Stimulated activated CD8-positive, alpha-beta memory T cell treated with anti-CD3 and anti-CD28 coated beads, Interleukin-12 subunit alpha, Interleukin-12 subunit beta, amount 100 ng/mL, for 4 hours (primary cell): Measurements from ENCODE around the gene RNU7-1.

Experiments
- DNase-seq: peaks from one replicate; pipeline ENCODE4 v3.0.0-alpha.2; 2020; ENCODE audit warnings: low read depth

Gene RNU7-1

DNA sequence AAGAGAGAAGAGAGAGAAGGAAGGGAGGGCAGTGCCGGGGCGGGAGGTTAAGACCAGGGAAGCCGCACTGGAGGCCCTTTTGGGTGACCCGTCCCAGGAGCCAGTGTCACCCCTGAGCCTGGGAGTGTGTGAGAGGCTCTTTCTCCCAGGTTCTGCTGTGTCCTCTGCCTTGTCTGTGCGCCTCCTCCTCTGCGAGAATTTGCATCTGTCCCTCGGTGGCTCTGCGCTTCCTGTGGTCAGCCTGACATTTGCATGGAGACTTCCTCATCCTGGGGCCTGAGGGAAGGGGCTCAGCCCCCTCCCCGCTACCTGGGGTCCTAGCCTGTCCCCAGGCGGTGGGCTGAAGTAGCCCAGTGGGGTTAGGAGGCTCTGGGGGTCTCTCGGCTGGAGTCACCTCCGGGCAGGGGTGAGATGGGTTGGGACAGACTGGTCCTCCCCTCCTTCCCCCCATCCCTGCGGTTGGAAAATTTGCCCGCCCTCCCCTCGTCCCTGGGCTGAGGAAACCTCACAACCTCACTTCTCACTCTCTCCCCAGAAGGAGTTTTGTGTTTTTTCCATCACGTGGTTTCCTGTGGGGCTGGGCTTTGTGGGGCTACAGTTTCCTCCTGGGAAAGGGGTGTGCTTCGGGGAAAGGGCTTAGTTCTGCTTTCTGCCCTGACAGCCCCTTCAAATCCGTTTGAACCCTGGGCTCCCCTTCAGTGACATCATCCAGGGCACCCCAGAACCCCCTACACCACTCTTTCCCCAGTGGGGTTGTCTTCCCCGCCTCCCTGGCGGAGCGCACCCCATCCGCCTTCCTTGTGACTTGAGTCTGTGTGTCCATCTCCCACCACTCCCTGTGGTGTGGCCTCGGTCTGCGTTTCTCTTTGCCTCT is 10.1 kb downstream of the RNU7-1 start:
- peak; percentile 80 for DNase-seq

- no peak for DNase-seq
Measured at GRCh38 chr12:6954316-6955107, 10.9 kb downstream of the RNU7-1 start.

GRCh38 chr12:6955108-6956020 is 11.7 kb downstream of the RNU7-1 start:
- no peak for DNase-seq

- DNase-seq = no peak
Measured at GRCh38 chr12:6956021-6956727, 12.6 kb downstream of the RNU7-1 start.

DNA sequence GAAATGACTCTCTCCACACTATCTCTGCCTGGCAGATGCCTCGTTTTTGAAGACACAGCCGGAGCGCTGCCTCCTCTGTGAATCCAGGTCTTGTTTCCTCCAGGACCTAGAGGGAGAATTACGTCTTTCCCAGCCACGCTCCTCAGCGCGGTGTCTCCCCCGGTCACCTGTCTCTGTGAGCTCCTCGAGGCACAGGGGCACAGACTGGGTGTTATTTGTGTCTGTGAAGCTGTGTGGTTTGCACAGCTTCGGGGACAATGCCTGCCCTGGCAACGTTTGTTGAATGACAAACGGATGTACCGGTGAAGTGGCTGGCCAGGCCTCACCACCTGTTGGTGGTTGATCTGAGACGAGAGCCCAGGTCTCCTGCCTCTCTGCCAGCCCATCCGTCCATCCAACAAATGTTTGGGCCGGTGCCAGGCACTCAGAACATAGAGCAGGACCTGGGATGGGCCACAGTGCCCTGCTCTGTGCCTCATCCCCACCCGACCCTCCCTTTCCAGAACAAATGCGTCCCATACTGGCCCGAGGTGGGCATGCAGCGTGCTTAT is 13.6 kb downstream of the RNU7-1 start:
- no peak for DNase-seq

GRCh38 chr12:6957741-6958608 is 14.4 kb downstream of the RNU7-1 start:
- DNase-seq = no peak

- DNase-seq = no peak
Measured at GRCh38 chr12:6958609-6959057, 15.0 kb downstream of the RNU7-1 start.

DNA sequence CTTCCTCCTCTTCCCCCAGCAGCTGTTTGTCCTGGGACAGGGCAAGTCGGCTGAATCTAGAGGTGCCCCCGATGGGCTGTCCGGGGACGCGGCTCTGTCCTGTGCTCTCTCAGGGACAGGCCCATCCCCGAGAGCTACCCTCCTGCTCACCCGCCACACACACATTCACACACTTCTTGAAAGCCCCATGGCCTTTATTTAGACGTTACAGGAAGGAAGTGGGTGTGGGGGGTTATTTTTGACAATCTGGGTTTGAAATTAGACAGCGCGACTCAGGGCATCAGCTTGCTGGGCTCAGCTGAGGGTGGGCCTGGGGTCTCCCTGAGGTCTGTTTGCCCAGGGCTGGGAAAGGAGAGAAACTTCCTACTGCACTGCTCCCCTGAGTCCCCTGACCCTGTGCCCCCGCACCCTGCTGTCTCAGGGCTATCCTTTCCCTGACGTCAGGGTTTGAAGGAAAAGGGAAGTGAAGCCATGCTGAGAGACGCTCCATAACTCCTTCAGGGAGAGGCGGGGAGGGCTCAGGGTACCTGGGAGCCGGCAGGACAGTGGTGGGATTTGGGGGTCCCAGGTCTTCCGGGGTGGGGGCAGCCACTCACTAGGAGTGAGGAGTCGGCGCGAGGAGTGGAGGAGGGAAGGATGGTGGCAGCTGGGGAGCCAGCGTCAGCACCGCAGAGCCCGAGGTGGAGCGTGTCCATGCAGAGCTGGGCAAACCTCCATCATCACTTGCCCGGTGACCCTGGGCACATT is 15.6 kb downstream of the RNU7-1 start:
- peak; percentile 62 for DNase-seq

- DNase-seq = no peak
Measured at GRCh38 chr12:6959805-6960592, 16.4 kb downstream of the RNU7-1 start.

DNA sequence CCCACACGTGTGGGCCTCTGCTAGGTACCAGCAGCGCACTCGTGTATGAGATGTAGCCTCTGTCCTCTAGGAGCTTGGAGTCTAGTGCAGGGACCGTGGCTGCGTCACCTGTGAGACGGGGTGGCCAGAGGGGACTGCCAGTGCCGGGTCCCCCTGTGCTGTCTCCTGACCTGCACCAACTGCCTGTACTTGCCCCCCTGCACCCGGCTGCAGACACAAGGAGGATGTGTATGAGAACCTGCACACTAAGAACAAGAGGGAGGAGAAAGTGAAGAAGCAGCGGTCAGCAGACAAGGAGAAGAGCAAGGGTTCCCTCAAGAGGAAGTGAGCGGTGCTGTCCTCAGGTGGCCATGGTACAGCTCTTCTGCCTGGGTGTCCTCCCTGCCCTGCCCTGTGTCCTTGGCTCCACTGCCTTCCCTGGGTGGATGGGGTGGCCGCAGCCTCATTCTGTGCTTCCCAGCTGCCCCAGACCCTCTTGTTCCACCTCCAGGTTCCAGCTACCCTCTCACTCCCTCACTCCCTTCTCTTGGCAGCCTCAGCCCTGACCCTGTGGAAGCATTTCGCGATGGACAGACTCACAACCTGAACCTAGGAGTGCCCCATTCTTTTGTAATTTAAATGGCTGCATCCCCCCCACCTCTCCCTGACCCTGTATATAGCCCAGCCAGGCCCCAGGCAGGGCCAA is 17.1 kb downstream of the RNU7-1 start:
- no peak for DNase-seq

- DNase-seq = peak; percentile 94
Measured at GRCh38 chr12:6961278-6961694, 17.7 kb downstream of the RNU7-1 start.

DNA sequence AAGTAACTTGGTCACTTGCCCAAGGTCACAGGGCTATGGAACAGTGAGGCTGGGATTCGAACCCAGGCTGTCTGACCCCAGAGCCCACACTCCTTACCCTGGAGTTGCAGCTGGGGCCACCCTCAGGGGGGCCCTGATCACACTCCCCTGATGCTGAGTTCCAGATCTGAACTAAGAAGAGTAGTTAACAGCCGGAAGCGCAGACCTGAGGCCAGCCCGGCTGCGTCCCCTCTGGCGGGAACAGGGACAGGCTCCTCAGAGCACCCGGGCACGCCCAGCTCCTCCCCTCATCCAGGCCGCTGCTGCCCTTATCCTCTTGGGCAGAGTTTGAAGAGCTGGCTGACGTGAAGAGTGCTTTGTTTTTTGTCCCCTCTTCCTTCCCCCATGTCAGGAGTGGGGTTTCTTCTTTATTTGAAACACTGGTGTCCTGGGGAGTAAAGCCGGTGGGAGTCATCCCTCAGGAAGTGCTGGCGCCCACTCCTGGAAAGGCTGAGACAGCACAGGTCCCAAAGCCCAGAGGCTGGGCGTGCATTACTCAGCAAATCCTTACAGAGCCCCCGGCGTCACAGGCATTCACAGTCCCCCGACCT is 18.2 kb downstream of the RNU7-1 start:
- DNase-seq = peak; percentile 46

DNA sequence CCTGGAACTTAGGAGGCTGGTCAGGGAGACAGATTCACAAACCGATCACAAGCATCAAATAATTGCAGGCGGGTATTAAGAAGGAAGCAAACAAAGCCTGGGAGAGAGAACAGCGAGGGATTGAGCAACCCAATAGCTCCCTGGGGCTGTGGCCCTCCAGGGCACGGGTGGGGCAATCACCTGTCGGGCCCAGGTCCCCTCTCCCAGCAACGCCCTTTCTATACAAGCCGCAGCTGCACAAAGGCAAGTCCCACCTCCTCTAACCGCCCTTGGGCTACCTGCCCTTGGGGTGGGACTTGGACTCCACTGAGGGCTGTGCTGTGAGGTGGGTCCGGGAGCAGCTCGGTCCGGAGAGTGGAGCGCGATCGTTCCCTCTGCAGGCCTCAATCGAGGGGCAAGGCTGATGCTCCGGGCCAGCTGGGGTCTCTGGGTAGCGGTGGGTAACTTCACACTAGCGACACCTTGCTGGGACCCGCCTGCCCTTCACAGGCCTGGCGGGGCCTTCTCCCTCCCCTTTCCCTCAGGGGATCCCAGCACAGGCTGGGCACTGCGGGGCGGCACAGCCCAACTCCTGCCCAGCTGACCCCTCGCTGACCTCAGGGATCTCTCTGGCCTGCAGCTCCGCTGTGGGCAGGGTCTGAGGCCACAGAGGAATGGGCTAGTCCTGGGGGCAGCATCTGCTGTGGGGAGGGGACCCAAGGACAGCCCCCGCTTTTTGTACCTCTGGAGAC is 18.8 kb downstream of the RNU7-1 start:
- no peak for DNase-seq

GRCh38 chr12:6963016-6963731 is 19.6 kb downstream of the RNU7-1 start:
- no peak for DNase-seq

DNA sequence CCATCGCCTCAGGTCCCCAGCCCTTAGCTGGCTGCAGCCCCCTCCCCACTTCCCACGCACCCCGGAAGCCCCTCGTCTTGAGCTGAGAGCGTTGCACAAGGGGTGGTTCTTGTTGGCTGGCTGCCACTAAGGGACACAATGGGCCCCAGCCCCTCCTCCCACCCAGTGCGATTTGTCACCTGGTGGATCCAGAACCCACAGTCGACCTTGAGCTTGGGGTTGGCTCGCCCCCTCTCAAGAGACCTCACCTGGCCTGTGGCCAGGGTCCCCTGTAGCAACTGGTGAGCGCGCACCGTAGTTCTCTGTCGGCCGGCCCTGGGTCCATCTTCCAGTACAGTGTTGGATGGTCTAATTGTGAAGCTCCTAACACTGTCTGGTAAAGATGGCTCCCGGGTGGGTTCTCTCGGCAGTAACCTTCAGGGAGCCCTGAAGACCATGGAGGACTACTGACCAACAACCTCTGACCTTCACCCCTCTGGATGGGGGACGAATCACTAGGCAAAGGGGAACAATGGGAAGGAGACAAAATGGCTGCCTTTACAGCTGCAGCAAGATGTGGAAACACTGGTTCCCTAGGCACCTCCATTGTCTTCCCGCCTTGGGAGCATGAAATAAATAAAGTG is 20.3 kb downstream of the RNU7-1 start:
- DNase-seq = no peak

- no peak for DNase-seq
Measured at GRCh38 chr12:6964605-6965025, 21.0 kb downstream of the RNU7-1 start.
